ENCODE data around the gene OLA1. TPM values are rescaled to one million over a fixed set of nuclear protein-coding genes. Genes with fewer than 3 reads are reported as not detected.

OLA1 gene
- total and polyA plus RNA-seq, 9 of the 15 experiments (the other 6 are each of a cell fraction or from before 2014, with no cell fraction given): 208 to 353 (median 225) TPM

DNA sequence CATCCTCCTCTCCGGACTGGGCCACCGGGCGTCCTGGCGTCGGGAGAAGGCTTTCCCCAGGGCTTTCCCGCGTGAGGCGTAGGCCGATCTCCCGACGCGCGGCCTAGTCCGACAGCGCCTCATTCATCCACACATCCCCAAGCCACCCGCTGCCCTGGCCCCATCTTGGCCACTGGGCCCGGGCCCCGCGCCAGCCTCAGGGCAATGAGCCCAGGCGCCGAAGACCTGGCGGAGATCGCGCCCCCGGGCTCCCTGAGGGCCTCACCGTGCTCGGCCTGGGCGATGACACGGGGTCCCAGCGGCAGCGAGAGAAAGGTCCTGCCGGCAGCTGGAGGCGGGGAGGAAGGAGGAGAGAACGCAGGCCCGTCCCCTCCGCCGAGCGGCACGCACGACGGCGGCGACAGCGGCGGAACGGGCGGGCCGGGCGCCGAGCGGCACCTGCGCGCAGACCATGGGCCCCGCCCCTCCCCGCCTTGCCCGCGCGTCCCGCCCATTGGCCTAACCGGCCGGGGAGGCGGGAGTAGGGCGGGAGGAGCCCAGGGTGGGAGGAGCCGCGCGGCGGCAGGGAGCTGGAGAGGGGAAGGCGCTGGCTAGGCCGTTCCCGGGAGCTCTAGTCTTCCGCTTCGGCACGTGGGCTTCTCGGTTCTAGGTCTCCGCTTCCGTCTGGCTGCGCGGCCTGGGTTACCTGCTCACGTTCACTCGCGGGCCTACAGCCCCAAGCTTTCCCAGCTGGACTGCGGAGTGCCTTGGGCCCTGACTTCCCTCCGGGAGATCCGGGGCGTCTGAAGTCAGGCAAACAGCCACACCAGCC is at the start of gene OLA1 (continued):
- TF ChIP-seq IFI16 (CRISPR knock-in tag; IDR thresholded peaks at IDR 0.05): no peak
- TF ChIP-seq POLR2A (conservative IDR thresholded peaks at IDR 0.05): peak; percentile 98
- TF ChIP-seq HMGN3 (IDR thresholded peaks at IDR 0.05; ENCODE audit: borderline replicate concordance, extremely low read depth, insufficient read length, low read depth, low read length): peak; percentile 85
- TF ChIP-seq SOX6 (IDR thresholded peaks at IDR 0.05): peak; percentile 38; the same call in 1 of the 2 replicates
- TF ChIP-seq ARID2 (IDR thresholded peaks at IDR 0.05): no peak
- peak; percentile 21; the same call in 1 of the 2 replicates for TF ChIP-seq ELF1 (tag; IDR thresholded peaks at IDR 0.05)
- no peak for TF ChIP-seq MEF2D (tag; conservative IDR thresholded peaks at IDR 0.05; ENCODE audit: low read depth)
- TF ChIP-seq RHOXF2B (CRISPR knock-in tag; conservative IDR thresholded peaks at IDR 0.05): 0 out of 2 replicates have a peak, but pooled peaks have one; percentile 63
- TF ChIP-seq ZFP30 (CRISPR knock-in tag; IDR thresholded peaks at IDR 0.05; ENCODE audit: borderline replicate concordance): no peak
- TF ChIP-seq, protein P1, sequence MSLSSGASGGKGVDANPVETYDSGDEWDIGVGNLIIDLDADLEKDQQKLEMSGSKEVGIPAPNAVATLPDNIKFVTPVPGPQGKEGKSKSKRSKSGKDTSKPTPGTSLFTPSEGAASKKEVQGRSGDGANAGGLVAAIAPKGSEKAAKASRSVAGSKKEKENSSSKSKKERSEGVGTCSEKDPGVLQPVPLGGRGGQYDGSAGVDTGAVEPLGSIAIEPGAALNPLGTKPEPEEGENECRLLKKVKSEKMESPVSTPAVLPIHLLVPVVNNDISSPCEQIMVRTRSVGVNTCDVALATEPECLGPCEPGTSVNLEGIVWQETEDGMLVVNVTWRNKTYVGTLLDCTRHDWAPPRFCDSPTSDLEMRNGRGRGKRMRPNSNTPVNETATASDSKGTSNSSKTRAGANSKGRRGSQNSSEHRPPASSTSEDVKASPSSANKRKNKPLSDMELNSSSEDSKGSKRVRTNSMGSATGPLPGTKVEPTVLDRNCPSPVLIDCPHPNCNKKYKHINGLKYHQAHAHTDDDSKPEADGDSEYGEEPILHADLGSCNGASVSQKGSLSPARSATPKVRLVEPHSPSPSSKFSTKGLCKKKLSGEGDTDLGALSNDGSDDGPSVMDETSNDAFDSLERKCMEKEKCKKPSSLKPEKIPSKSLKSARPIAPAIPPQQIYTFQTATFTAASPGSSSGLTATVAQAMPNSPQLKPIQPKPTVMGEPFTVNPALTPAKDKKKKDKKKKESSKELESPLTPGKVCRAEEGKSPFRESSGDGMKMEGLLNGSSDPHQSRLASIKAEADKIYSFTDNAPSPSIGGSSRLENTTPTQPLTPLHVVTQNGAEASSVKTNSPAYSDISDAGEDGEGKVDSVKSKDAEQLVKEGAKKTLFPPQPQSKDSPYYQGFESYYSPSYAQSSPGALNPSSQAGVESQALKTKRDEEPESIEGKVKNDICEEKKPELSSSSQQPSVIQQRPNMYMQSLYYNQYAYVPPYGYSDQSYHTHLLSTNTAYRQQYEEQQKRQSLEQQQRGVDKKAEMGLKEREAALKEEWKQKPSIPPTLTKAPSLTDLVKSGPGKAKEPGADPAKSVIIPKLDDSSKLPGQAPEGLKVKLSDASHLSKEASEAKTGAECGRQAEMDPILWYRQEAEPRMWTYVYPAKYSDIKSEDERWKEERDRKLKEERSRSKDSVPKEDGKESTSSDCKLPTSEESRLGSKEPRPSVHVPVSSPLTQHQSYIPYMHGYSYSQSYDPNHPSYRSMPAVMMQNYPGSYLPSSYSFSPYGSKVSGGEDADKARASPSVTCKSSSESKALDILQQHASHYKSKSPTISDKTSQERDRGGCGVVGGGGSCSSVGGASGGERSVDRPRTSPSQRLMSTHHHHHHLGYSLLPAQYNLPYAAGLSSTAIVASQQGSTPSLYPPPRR (CRISPR knock-in tag; IDR thresholded peaks at IDR 0.05; ENCODE audit: borderline replicate concordance): peak; percentile 77; the same call in 1 of the 2 replicates
- TF ChIP-seq TAF9B (IDR thresholded peaks at IDR 0.05; ENCODE audit: partially characterized antibody): peak; percentile 75
- TF ChIP-seq ZNF583 (CRISPR knock-in tag; IDR thresholded peaks at IDR 0.05): peak; percentile 86
- peak; percentile 6 for TF ChIP-seq ZFP36 (IDR thresholded peaks at IDR 0.05; ENCODE audit: low read depth, low read length, partially characterized antibody)
- TF ChIP-seq ZKSCAN1 (IDR thresholded peaks at IDR 0.05; ENCODE audit: low read depth, low read length): peak; percentile 18; the same call in 1 of the 2 replicates
- TF ChIP-seq ATF1 (CRISPR knock-in tag; IDR thresholded peaks at IDR 0.05): peak; percentile 21; the same call in 1 of the 2 replicates
- peak; percentile 77 for TF ChIP-seq ATF1 (tag; IDR thresholded peaks at IDR 0.05)
- 0 out of 2 replicates have a peak, but pooled peaks have one; percentile 5 for TF ChIP-seq ZNF24 (IDR thresholded peaks at IDR 0.05)
- TF ChIP-seq, protein P2, sequence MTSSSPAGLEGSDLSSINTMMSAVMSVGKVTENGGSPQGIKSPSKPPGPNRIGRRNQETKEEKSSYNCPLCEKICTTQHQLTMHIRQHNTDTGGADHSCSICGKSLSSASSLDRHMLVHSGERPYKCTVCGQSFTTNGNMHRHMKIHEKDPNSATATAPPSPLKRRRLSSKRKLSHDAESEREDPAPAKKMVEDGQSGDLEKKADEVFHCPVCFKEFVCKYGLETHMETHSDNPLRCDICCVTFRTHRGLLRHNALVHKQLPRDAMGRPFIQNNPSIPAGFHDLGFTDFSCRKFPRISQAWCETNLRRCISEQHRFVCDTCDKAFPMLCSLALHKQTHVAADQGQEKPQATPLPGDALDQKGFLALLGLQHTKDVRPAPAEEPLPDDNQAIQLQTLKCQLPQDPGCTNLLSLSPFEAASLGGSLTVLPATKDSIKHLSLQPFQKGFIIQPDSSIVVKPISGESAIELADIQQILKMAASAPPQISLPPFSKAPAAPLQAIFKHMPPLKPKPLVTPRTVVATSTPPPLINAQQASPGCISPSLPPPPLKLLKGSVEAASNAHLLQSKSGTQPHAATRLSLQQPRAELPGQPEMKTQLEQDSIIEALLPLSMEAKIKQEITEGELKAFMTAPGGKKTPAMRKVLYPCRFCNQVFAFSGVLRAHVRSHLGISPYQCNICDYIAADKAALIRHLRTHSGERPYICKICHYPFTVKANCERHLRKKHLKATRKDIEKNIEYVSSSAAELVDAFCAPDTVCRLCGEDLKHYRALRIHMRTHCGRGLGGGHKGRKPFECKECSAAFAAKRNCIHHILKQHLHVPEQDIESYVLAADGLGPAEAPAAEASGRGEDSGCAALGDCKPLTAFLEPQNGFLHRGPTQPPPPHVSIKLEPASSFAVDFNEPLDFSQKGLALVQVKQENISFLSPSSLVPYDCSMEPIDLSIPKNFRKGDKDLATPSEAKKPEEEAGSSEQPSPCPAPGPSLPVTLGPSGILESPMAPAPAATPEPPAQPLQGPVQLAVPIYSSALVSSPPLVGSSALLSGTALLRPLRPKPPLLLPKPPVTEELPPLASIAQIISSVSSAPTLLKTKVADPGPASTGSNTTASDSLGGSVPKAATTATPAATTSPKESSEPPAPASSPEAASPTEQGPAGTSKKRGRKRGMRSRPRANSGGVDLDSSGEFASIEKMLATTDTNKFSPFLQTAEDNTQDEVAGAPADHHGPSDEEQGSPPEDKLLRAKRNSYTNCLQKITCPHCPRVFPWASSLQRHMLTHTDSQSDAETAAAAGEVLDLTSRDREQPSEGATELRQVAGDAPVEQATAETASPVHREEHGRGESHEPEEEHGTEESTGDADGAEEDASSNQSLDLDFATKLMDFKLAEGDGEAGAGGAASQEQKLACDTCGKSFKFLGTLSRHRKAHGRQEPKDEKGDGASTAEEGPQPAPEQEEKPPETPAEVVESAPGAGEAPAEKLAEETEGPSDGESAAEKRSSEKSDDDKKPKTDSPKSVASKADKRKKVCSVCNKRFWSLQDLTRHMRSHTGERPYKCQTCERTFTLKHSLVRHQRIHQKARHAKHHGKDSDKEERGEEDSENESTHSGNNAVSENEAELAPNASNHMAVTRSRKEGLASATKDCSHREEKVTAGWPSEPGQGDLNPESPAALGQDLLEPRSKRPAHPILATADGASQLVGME (CRISPR knock-in tag; IDR thresholded peaks at IDR 0.05): peak; percentile 76; the same call in 1 of the 2 replicates
- TF ChIP-seq HNRNPLL (IDR thresholded peaks at IDR 0.05; ENCODE audit: low read depth, low read length, poor library complexity, severe bottlenecking): peak; percentile 90

Data from K562 (cell line).